H1 (cell line): ENCODE measurements around the gene TTC31. TPM values are rescaled to one million over a fixed set of nuclear protein-coding genes. Genes with fewer than 3 reads are reported as not detected.

Experiments
- CTCF ChIA-PET: fragments of 300-600 bp; sonication (Branson Sonifier 250); formaldehyde crosslinking; loops from one replicate; lab custom pipeline; 2021; ENCODE audit not compliant: partially characterized antibody; lab: Charles Lee
- POLR2A ChIA-PET: fragments of 300-600 bp; sonication (Branson Sonifier 250); formaldehyde crosslinking; loops from one replicate; lab custom pipeline; 2021; ENCODE audit warnings: inconsistent platforms; ENCODE audit not compliant: partially characterized antibody; lab: Charles Lee
- DNase-seq, 2 experiments: peaks; one replicate each; pipeline versions ENCODE4 v3.0.0 to v3.0.0-alpha.2; 2010 to 2022; ENCODE audit warnings: low spot score in 2 of 2, low read depth in 1 of 2, mixed read lengths in 1 of 2
- FAIRE-seq: peaks from 2 replicates; lab custom pipeline; 2011; peaks lifted over from hg19 to GRCh38; lab: Jason Lieb, UNC
- H2AFZ ChIP-seq: 2 replicates; pipeline ENCODE4 v1.8.1; 2012; ENCODE audit warnings: low read length, inconsistent platforms
- H2AK5ac ChIP-seq: 2 replicates; pipeline ENCODE4 v1.6.1; 2013; ENCODE audit warnings: low read depth, low read length
- H2BK120ac ChIP-seq: replicated peaks from 2 replicates; pipeline ENCODE3; 2013; ENCODE audit warnings: low read depth, low read length, inconsistent platforms
- H2BK12ac ChIP-seq: 2 replicates; pipeline ENCODE4 v1.6.1; 2013; ENCODE audit warnings: low read depth, low read length
- H2BK15ac ChIP-seq: 2 replicates; pipeline ENCODE4 v1.6.1; 2013; ENCODE audit warnings: low read length
- H2BK20ac ChIP-seq: 2 replicates; pipeline ENCODE4 v1.6.1; 2013; ENCODE audit warnings: low read length
- H2BK5ac ChIP-seq: 2 replicates; pipeline ENCODE4 v1.6.1; 2013; ENCODE audit warnings: low read depth, low read length
- H3K14ac ChIP-seq: 2 replicates; pipeline ENCODE4 v1.6.1; 2013; ENCODE audit warnings: inconsistent platforms; ENCODE audit not compliant: insufficient read length
- H3K18ac ChIP-seq: 2 replicates; pipeline ENCODE4 v1.6.1; 2013; ENCODE audit warnings: low read length; ENCODE audit errors: extremely low read depth
- H3K23ac ChIP-seq: 2 replicates; pipeline ENCODE4 v1.6.1; 2013; ENCODE audit warnings: inconsistent platforms; ENCODE audit not compliant: insufficient read length
- H3K23me2 ChIP-seq: 2 replicates; pipeline ENCODE4 v1.6.1; 2013; ENCODE audit warnings: low read depth, low read length
- H3K27ac ChIP-seq: 2 replicates; pipeline ENCODE4 v1.6.1; 2011; ENCODE audit warnings: low read depth, low read length, inconsistent platforms
- H3K27me3 ChIP-seq, 4 experiments: replicated peaks in 1 of 4; 1 replicate in 1 of 4; 2 replicates in 3 of 4; pipeline versions ENCODE4 v1.6.1 to v1.8.1; 2011 to 2013; ENCODE audit warnings: low read length in 3 of 4, mild to moderate bottlenecking in 3 of 4, inconsistent platforms in 2 of 4, mixed read lengths in 2 of 4, moderate library complexity in 1 of 4; ENCODE audit not compliant: control insufficient read depth in 3 of 4, insufficient read depth in 3 of 4; ENCODE audit errors: extremely low read depth in 1 of 4
- H3K36me3 ChIP-seq, 4 experiments: 2 replicates each; pipeline versions ENCODE4 v1.6.1 to v1.8.1; 2011 to 2013; ENCODE audit warnings: mild to moderate bottlenecking in 4 of 4, low read length in 3 of 4, moderate library complexity in 2 of 4, control low read depth in 1 of 4, inconsistent platforms in 1 of 4; ENCODE audit not compliant: insufficient read depth in 4 of 4, control insufficient read depth in 2 of 4
- H3K4ac ChIP-seq: replicated peaks from 2 replicates; pipeline ENCODE3; 2013; ENCODE audit warnings: low read length, low read depth, mixed read lengths, inconsistent platforms; ENCODE audit not compliant: insufficient read length
- H3K4me1 ChIP-seq, 4 experiments: replicated peaks in 1 of 4; 1 replicate in 1 of 4; 2 replicates in 3 of 4; pipeline versions ENCODE4 v1.6.1 to v1.8.1; 2011 to 2013; ENCODE audit warnings: low read length in 3 of 4, inconsistent platforms in 2 of 4, mixed read lengths in 1 of 4; ENCODE audit not compliant: insufficient read depth in 4 of 4, control insufficient read depth in 3 of 4
- H3K4me2 ChIP-seq, 2 experiments: 2 replicates each; pipeline versions ENCODE4 v1.6.1 to v1.8.1; 2011 to 2013; ENCODE audit warnings: low read depth in 2 of 2, low read length in 2 of 2, control low read depth in 1 of 2, inconsistent platforms in 1 of 2, mild to moderate bottlenecking in 1 of 2; ENCODE audit not compliant: insufficient read depth in 1 of 2
- H3K4me3 ChIP-seq, 4 experiments: fragments of 200-600, 300-600 bp in 1 of 4; sonication (generic), shearing (Covaris generic), sonication (Bioruptor Twin) in 1 of 4; 2 replicates each; pipeline versions ENCODE4 v1.5.1 to v1.8.1; 2011 to 2016; ENCODE audit warnings: low read length in 4 of 4, low read depth in 3 of 4, control low read depth in 2 of 4, inconsistent platforms in 2 of 4, mild to moderate bottlenecking in 2 of 4, mixed read lengths in 1 of 4, moderate library complexity in 1 of 4; ENCODE audit not compliant: insufficient read depth in 2 of 4; ENCODE audit errors: extremely low read depth in 1 of 4
- H3K56ac ChIP-seq: replicated peaks from 2 replicates; pipeline ENCODE3; 2013; ENCODE audit warnings: low read depth, mild to moderate bottlenecking, mixed read lengths, low read length, inconsistent platforms; ENCODE audit not compliant: insufficient read length
- H3K79me1 ChIP-seq: 2 replicates; pipeline ENCODE4 v1.6.1; 2013; ENCODE audit warnings: low read depth, low read length, control low read depth
- H3K79me2 ChIP-seq, 2 experiments: 2 replicates each; pipeline versions ENCODE4 v1.6.1 to v1.8.1; 2012 to 2013; ENCODE audit warnings: low read length in 2 of 2, mild to moderate bottlenecking in 2 of 2, inconsistent platforms in 1 of 2; ENCODE audit not compliant: insufficient read depth in 2 of 2, control insufficient read depth in 1 of 2
- H3K9ac ChIP-seq, 4 experiments: replicated peaks in 1 of 4; 1 replicate in 1 of 4; 2 replicates in 3 of 4; pipeline versions ENCODE4 v1.6.1 to v1.8.1; 2011 to 2013; ENCODE audit warnings: low read depth in 3 of 4, low read length in 3 of 4, control low read depth in 2 of 4, mild to moderate bottlenecking in 2 of 4, moderate library complexity in 2 of 4, inconsistent platforms in 1 of 4; ENCODE audit errors: extremely low read depth in 1 of 4
- H3K9me3 ChIP-seq, 2 experiments: 2 replicates each; pipeline versions ENCODE4 v1.6.1 to v1.8.1; 2012 to 2013; ENCODE audit warnings: mild to moderate bottlenecking in 2 of 2, moderate library complexity in 2 of 2, control low read depth in 1 of 2, inconsistent platforms in 1 of 2, low read depth in 1 of 2, low read length in 1 of 2, mixed read lengths in 1 of 2; ENCODE audit not compliant: insufficient read depth in 2 of 2
- H4K20me1 ChIP-seq, 2 experiments: replicated peaks in 1 of 2; 2 replicates each; pipeline versions ENCODE3 to v1.8.1; 2011 to 2013; ENCODE audit warnings: inconsistent platforms in 2 of 2, low read length in 2 of 2, mild to moderate bottlenecking in 1 of 2; ENCODE audit not compliant: insufficient read depth in 2 of 2, control insufficient read depth in 1 of 2
- H4K5ac ChIP-seq: 2 replicates; pipeline ENCODE4 v1.6.1; 2013; ENCODE audit warnings: low read length, low read depth, mixed read lengths, inconsistent platforms; ENCODE audit not compliant: insufficient read length
- H4K8ac ChIP-seq: 2 replicates; pipeline ENCODE4 v1.8.0; 2013; ENCODE audit warnings: mild to moderate bottlenecking, moderate library complexity, low read length, inconsistent platforms; ENCODE audit not compliant: insufficient read depth; ENCODE audit errors: extremely low read depth
- H4K91ac ChIP-seq: replicated peaks from 2 replicates; pipeline ENCODE3; 2013; ENCODE audit warnings: low read length, mixed read lengths, inconsistent platforms; ENCODE audit not compliant: insufficient read length
- BACH1 ChIP-seq: IDR thresholded peaks from 2 replicates; pipeline ENCODE4 v1.6.1; 2012; ENCODE audit warnings: low read length, improper control_type of control experiment
- BCL11A ChIP-seq, 2 experiments: IDR thresholded peaks; one replicate each; pipeline ENCODE4 v1.6.1; 2011; ENCODE audit warnings: low read depth in 2 of 2, low read length in 2 of 2, mild to moderate bottlenecking in 2 of 2
- CREB1 ChIP-seq: IDR thresholded peaks from 2 replicates; pipeline ENCODE4 v1.6.1; 2012; ENCODE audit warnings: inconsistent platforms
- CTBP2 ChIP-seq: IDR thresholded peaks from 2 replicates; pipeline ENCODE4 v1.7.0; 2011; ENCODE audit warnings: borderline replicate concordance, mild to moderate bottlenecking, moderate library complexity, mixed read lengths, low read length; ENCODE audit not compliant: insufficient read depth, insufficient read length
- EZH2 ChIP-seq: fragments of 200-600 bp; sonication (generic); IDR thresholded peaks from 2 replicates; pipeline ENCODE4 v1.7.1; 2012; ENCODE audit warnings: low read depth, mild to moderate bottlenecking, moderate library complexity, low read length, inconsistent platforms; ENCODE audit not compliant: severe bottlenecking
- JUN ChIP-seq: IDR thresholded peaks from 2 replicates; pipeline ENCODE4 v1.6.1; 2011; ENCODE audit warnings: low read depth, mild to moderate bottlenecking, improper control_type of control experiment, low read length
- KDM4A ChIP-seq: IDR thresholded peaks from one replicate; pipeline ENCODE4 v1.7.1; 2012; ENCODE audit warnings: low read depth, mild to moderate bottlenecking, moderate library complexity, low read length, inconsistent platforms; ENCODE audit not compliant: severe bottlenecking
- MAX ChIP-seq: IDR thresholded peaks from 2 replicates; pipeline ENCODE4 v1.6.1; 2012; ENCODE audit warnings: inconsistent platforms
- PHF8 ChIP-seq: fragments of 200-600 bp; sonication (generic); conservative IDR thresholded peaks from 2 replicates; pipeline ENCODE4 v1.7.1; 2012; ENCODE audit warnings: low read depth, mild to moderate bottlenecking, inconsistent platforms, low read length, moderate library complexity
- RAD21 ChIP-seq, 2 experiments: IDR thresholded peaks in 1 of 2; conservative IDR thresholded peaks in 1 of 2; 2 replicates each; pipeline ENCODE4 v1.6.1; 2011; ENCODE audit warnings: low read depth in 2 of 2, low read length in 2 of 2, improper control_type of control experiment in 1 of 2, inconsistent platforms in 1 of 2, mild to moderate bottlenecking in 1 of 2, moderate library complexity in 1 of 2
- SIN3A ChIP-seq, 2 experiments: IDR thresholded peaks in 1 of 2; conservative IDR thresholded peaks in 1 of 2; 2 replicates each; pipeline ENCODE4 v1.6.1; 2011 to 2012; ENCODE audit warnings: low read length in 2 of 2, improper control_type of control experiment in 1 of 2, low read depth in 1 of 2, mild to moderate bottlenecking in 1 of 2
- TAF7 ChIP-seq: optimal IDR thresholded peaks from 2 replicates; pipeline ENCODE3; 2011; ENCODE audit warnings: low read depth, mild to moderate bottlenecking, inconsistent platforms, low read length, moderate library complexity, borderline replicate concordance
- ZNF274 ChIP-seq: IDR thresholded peaks from 2 replicates; pipeline ENCODE4 v1.7.0; 2012; ENCODE audit warnings: low read length, borderline replicate concordance; ENCODE audit errors: extremely low read depth
- WGBS, 2 experiments: shearing (Covaris generic) in 1 of 2; methylation state at CpG; one replicate each; pipeline versions ENCODE4 v1.1.6 to v1.1.7; 2013 to 2015; ENCODE audit warnings: low lambda C conversion rate in 2 of 2, mixed read lengths in 2 of 2, inconsistent platforms in 1 of 2, low coverage in 1 of 2, missing lambda C conversion rate in 1 of 2; ENCODE audit not compliant: insufficient replicate concordance in 2 of 2, insufficient coverage in 1 of 2, insufficient read length in 1 of 2; ENCODE audit errors: extremely low coverage in 1 of 2, missing lambda C conversion rate in 1 of 2; 5-methylcytosine and 5-hydroxymethylcytosine counted together
- polyA plus RNA-seq, 7 experiments: library from polyadenylated mRNA; depleted of rRNA in 3 of 7; stranded (reverse) in 5 of 7; unstranded in 2 of 7; fragments of >200 nt in 5 of 7; fragments of 200-250 nt in 2 of 7; gene quantifications; 1 replicate in 5 of 7; 2 replicates in 1 of 7; 4 replicates in 1 of 7; pipeline versions ENCODE4 v1.2.1 to v1.2.3, GENCODE V29; 2011 to 2013; ENCODE audit warnings: missing spikeins in 2 of 7, mixed read lengths in 2 of 7
- total RNA-seq: library from RNA; stranded (reverse); fragmentation: NEBNext Ultra II Directional; extraction: Animal tissue kit (Norgen Biotek cat#: 25700); gene quantifications from 2 replicates; pipeline ENCODE4 v1.2.1, GENCODE V29; 2021

Gene TTC31
- total and polyA plus RNA-seq, 2 of the 8 experiments (the other 6 are each of a cell fraction or from before 2014, with no cell fraction given), result 28.8 to 29.9 TPM

DNA sequence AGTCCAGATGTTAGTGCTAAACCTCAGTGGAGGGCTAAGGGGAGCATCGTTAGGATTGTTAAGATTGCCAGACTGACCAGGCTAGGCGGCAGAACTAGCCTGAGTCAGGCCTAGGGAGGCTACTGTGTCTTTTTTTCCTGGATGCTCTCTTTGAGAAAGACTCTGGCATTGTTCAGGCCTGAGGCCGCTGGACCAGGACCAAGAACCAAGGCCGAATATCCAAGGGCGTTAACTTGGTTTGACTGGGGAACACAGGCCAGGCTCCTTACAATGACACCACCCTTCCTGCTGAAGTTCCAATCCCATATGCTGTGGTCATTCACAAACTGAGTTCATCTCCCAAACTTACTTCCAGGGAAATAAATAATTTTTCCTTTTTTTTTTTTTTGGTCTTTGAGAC, 57.4 kb downstream of the TTC31 start:
- CTCF ChIA-PET, result interaction anchor here (0.6 to 2.1 kb wide), 4 partner anchors 36 to 101 kb away, joined by 3 to 4 read pairs (median 4); no protein-coding TSS in a partner anchor
- TF ChIP-seq TAF7 (no peak), SIN3A (conservative IDR thresholded peaks at IDR 0.05 in 1 of 2, IDR thresholded peaks at IDR 0.05 in 1 of 2; ENCODE audit: low read depth in 1 of 2, low read length in 2 of 2) (no peak), ZNF274 (no peak), MAX (no peak), PHF8 (no peak), EZH2 (no peak), CREB1 (no peak), RAD21 (IDR thresholded peaks at IDR 0.05 in 1 of 2, conservative IDR thresholded peaks at IDR 0.05 in 1 of 2; ENCODE audit: low read depth in 2 of 2, low read length in 2 of 2) (no peak), BCL11A (IDR thresholded peaks at IDR 0.05; ENCODE audit: low read depth in 2 of 2, low read length in 2 of 2) (no peak), CTBP2 (no peak), KDM4A (no peak), JUN (no peak), BACH1 (no peak)

More for the DNA sequence above, 57.4 kb downstream of the TTC31 start:
- Histone ChIP-seq H2BK5ac (no peak overlapping the region), H2AK5ac (no peak overlapping the region), H3K4ac (no peak overlapping the region), H2BK15ac (no peak overlapping the region), H3K4me1 (no peaks in the 10 kb centered on the region; a peak in 1 of 7 replicates), H3K79me1 (no peaks in the 10 kb centered on the region), H2AFZ (no peak overlapping the region), H3K23ac (no peak overlapping the region), H3K79me2 (no peaks in the 10 kb centered on the region), H4K5ac (no peak overlapping the region), H3K4me3 (no peak overlapping the region), H3K56ac (no peak overlapping the region), H3K27ac (no peak overlapping the region), H3K4me2 (no peak overlapping the region), H2BK12ac (no peak overlapping the region), H3K9me3 (no peaks in the 10 kb centered on the region), H3K27me3 (peaks cover 0 to 1% (median 0%) of the 10 kb centered on the region in 4 experiments; a peak in 1 of 7 replicates), H4K20me1 (peaks cover 5% of the 10 kb centered on the region in 2 experiments), H3K36me3 (no peaks in the 10 kb centered on the region), H2BK20ac (no peak overlapping the region), H2BK120ac (no peak overlapping the region), H3K18ac (no peak overlapping the region), H4K8ac (no peak overlapping the region), H3K14ac (no peak overlapping the region), H3K23me2 (no peaks in the 10 kb centered on the region; the same call in 1 of the 2 replicates), H4K91ac (no peak overlapping the region), H3K9ac (no peak overlapping the region)
- FAIRE-seq (no peak), DNase-seq (no peak)
- POLR2A ChIA-PET, result interaction anchor here (1.3 to 2.9 kb wide), 3 partner anchors 8 to 10 kb away, joined by 4 to 19 read pairs (median 12); partner anchors contain the start of genes AUP1 and HTRA2
- WGBS, 2 experiments, result 93% methylated on average over 5 of the region's 5 CpGs; no CpG with 5 or more reads in 1 of the 2 experiments
